Keratinocyte (primary cell): ENCODE measurements around the gene METTL27.

ENCODE experiments used
- EZH2 ChIP-seq: IDR thresholded peaks from one replicate; pipeline ENCODE4 v1.6.1; 2012; ENCODE audit warnings: inconsistent platforms, mild to moderate bottlenecking, low read length, moderate library complexity
- TF ChIP-seq, protein P1 (sequence below), 3 experiments: IDR thresholded peaks in 1 of 3; conservative IDR thresholded peaks in 1 of 3; optimal IDR thresholded peaks in 1 of 3; 2 replicates in 2 of 3; 3 replicates in 1 of 3; pipeline versions ENCODE3 to v1.5.1; 2011; ENCODE audit warnings: low read length in 3 of 3, mild to moderate bottlenecking in 3 of 3, moderate library complexity in 2 of 3, control low read depth in 1 of 3, inconsistent platforms in 1 of 3; ENCODE audit not compliant: insufficient read depth in 2 of 3; ENCODE audit errors: extremely low read depth in 1 of 3

DNA sequence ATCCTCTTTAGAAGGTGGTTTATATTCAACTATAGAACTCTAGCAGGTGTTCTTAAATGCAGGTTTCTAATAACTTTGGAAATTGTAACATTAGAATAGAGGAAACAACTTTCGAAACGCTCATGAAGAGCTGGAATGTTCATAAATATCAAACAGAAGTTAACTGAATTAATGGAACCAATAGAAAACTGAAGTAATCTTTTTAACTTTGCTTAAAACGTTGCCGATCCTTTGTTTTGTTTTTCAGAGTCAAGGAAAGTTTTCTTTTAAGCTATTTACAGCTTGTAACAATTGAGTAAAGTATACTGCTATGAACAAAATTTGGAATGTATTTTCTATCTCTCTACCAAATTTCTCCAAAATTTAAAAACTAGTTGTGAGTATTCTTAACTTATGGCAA lies 53.3 kb downstream of the METTL27 start:
- TF ChIP-seq, protein P1, sequence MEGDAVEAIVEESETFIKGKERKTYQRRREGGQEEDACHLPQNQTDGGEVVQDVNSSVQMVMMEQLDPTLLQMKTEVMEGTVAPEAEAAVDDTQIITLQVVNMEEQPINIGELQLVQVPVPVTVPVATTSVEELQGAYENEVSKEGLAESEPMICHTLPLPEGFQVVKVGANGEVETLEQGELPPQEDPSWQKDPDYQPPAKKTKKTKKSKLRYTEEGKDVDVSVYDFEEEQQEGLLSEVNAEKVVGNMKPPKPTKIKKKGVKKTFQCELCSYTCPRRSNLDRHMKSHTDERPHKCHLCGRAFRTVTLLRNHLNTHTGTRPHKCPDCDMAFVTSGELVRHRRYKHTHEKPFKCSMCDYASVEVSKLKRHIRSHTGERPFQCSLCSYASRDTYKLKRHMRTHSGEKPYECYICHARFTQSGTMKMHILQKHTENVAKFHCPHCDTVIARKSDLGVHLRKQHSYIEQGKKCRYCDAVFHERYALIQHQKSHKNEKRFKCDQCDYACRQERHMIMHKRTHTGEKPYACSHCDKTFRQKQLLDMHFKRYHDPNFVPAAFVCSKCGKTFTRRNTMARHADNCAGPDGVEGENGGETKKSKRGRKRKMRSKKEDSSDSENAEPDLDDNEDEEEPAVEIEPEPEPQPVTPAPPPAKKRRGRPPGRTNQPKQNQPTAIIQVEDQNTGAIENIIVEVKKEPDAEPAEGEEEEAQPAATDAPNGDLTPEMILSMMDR (optimal IDR thresholded peaks at IDR 0.05 in 1 of 3, IDR thresholded peaks at IDR 0.05 in 1 of 3, conservative IDR thresholded peaks at IDR 0.05 in 1 of 3; ENCODE audit: extremely low read depth in 1 of 3, insufficient read depth in 2 of 3, low read length in 3 of 3): no peak
- TF ChIP-seq EZH2: no peak
